GM19351 (cell line): Measurements from ENCODE around the gene GRAMD4.

Experiments used
- ATAC-seq: cut with Tn5 transposase; IDR thresholded peaks from one replicate; pipeline ENCODE4 v1.9.1; 2021; ENCODE audit warnings: mild to moderate bottlenecking, moderate library complexity; ENCODE audit not compliant: unreplicated experiment

The GRAMD4 gene

GRCh38 chr22:46653596-46653995 lies 33.4 kb downstream of the GRAMD4 start:
- ATAC-seq: no peak

- ATAC-seq: no peak
These were observed 34.2 kb downstream of the GRAMD4 start for GRCh38 chr22:46654426-46654825.

GRCh38 chr22:46654927-46655595 lies 34.9 kb downstream of the GRAMD4 start:
- ATAC-seq: no peak

DNA sequence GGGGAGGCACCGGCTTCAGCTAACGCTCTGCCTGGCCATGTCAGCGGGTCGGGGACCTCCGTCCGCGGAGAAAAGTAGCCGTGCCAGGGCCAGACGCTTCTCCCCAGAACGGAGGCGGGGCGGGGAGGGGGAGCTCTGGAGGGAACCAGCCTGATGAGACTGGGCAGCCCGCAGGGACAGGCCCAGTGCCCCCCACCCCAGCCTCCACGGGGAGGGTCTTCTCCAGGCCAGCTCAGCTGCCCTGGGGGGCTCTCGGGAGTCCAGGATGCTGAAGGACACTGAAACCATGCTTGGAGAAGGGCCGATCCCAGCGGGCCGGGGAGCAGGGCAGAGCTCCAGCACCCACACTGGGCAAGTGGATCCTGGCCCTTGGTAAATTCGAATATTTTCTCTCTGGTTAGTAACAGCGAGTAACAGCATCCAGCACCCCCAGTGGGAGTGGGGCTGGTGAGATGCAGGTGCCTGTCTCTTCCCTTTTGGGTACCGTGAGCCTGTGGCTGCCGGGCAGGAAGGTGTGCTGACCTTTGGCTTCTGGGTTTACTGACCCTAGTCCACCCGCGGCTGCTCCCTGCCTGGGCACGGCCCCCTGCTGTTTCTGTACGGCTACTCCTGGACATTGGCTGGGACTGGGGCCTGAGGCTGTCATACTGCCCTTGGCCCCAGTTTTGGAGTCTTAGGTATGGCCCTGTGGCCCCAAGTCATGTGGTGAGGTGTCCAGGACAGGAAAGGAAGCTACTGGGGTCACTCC lies 35.8 kb downstream of the GRAMD4 start:
- no peak for ATAC-seq

GRCh38 chr22:46656856-46657654 lies 36.9 kb downstream of the GRAMD4 start:
- no peak for ATAC-seq

DNA sequence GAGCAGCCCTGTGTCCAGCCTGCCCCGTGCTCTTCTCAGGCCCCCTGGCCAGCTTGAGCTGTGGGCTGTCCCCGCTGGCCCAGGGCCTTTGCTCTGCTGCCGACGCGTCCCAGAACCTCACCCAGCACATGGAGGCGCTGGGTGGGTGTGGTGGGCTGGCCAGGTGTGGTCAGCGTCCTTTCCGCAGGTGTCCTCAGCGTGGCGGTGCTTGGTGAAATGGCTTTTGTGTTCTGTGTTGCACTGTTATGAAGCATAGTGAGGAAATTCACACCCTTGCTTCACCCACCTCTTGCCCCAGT lies 37.4 kb downstream of the GRAMD4 start:
- ATAC-seq: no peak

DNA sequence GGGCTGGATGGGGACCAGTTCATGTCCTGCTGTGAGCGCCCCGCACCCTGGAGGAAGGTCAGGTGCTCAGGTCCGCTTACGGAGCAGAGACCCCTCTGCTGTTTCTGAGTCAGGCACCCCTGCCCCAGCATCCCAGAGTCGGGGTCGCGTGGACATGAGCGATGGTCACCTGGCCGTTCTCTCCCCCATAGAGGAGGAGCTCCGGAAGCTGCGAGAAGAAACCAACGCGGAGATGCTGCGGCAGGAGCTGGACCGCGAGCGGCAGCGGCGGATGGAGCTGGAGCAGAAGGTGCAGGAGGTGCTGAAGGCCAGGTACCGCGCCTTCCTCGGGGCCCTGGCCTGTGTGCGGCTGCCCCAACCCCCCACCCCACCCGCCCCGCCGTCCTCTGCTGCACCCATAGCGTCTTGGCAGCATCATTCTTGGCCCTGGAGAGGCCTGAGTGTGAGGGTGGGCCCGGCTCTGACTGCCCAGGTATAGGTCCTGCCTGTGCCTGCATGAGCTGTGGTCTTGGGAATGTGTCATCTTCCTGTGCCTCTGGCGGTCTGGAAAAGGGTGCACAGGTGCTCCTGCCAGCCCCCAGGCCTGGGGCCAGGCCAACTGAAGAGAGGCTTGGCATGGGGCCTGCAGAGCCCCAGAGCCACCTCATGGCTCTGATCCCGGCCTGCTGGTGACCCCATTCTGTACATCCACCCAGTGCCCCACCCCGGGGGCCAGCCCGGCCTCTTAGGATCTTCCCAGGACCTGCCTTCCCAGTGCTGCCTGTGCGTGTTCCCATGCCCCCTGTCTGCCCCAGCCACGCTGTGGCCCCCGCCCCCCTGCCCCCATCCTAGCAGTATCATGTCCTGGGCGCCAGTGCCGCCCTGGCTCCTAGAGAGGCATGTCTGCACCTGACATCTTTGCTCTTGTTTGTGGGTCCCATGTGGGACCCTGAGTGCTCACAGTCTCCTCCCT lies 38.1 kb downstream of the GRAMD4 start:
- ATAC-seq: no peak

GRCh38 chr22:46659059-46659790 lies 39.0 kb downstream of the GRAMD4 start:
- no peak for ATAC-seq

GRCh38 chr22:46659791-46660186 lies 39.6 kb downstream of the GRAMD4 start:
- ATAC-seq: no peak

DNA sequence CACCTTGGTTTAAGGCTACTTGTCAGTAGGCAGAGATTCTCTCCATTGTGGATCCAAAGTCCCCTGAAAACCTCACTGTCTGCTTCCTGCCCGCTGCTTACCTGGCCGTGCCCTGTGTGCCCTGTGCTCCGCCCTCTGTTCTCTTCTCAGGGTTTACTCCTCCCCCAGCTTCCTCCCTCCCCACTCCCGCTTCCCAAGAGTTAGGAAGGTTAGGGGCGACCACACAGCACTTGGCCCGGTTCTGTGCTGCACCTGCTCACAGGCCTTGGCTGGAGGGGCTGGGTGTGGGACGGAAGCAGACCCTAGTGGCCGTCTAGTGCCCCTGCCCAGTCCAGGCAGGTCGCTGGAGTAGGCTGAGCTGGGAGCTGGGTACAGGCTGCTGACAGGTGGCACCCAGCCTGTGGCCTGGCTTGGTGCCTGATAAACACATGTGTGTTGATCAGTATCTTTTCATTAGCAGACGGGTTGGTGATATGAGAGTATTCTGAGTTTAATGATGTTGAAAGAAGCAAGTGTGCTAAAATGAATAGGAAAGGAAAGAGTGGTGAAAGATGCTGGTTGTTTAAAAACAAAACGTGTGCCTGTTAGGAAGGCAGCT lies 40.5 kb downstream of the GRAMD4 start:
- no peak for ATAC-seq

GRCh38 chr22:46661221-46661851 lies 41.1 kb downstream of the GRAMD4 start:
- no peak for ATAC-seq

DNA sequence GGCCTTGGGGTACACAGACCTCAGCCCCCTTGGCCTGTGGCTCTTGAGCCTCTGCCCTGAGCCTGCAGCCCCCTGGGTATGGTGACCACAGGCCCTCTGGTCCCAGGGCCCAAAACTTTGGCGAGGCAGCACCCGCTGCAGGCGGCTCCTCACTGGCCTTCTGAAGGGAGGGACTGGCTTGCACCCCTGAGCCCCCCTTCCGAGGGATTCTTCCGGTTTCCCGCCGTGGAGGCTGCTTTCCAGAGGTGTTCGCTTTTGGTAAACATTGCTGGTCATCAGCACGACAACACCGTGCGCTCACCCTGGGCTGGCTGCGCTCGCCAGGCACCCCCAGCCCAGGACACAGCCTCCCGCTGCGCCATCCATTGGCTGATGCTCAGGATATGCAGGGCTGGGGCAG lies 42.0 kb downstream of the GRAMD4 start:
- ATAC-seq: no peak

GRCh38 chr22:46663001-46663400 lies 42.8 kb downstream of the GRAMD4 start:
- ATAC-seq: no peak

GRCh38 chr22:46663436-46664100 lies 43.4 kb downstream of the GRAMD4 start:
- no peak for ATAC-seq

GRCh38 chr22:46664301-46664855 lies 44.2 kb downstream of the GRAMD4 start:
- no peak for ATAC-seq

DNA sequence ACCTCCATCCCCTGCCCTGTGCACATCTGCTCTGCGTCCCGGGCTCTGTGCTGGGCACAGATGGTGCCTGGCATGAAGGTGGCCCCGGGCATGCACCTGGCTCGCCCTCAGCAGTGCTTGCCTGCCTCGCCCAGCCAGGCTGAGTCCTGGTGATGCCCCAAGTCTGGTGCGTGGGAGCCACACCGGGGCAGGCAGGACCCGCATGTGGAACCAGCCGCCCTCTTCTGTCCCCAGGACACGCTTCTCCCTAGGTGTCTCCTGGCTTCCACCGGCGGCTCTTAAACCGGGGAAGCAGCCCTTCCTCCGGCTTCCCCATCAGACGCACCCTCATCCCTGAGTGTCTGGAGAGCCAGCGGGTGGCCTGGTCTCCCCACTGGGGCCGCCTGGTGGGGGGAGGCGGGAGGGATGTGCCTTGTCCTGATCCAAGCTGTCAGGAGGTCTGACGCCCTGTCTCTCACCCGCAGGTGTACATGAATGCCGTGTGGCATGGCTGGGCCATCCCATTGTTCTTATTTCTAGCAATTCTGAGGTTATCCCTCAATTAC lies 45.0 kb downstream of the GRAMD4 start:
- ATAC-seq: no peak

- ATAC-seq: no peak
These were observed 45.6 kb downstream of the GRAMD4 start for GRCh38 chr22:46665751-46666280.
